ENCODE results near the gene LRP1. TPM values are rescaled to one million over a fixed set of nuclear protein-coding genes. Genes with fewer than 3 reads are reported as not detected.

The LRP1 gene
- total and polyA plus RNA-seq, 2 of the 4 experiments (the other 2 are of a cell fraction), result 73.1 to 142 TPM

GRCh38 chr12:57244312-57244696 lies 116.0 kb downstream of the LRP1 start (continued):
- TF ChIP-seq MAZ (IDR thresholded peaks at IDR 0.05; ENCODE audit: borderline replicate concordance, low read depth, low read length) (no peak), MAFK (IDR thresholded peaks at IDR 0.05; ENCODE audit: low read depth, low read length) (no peak), RAD21 (IDR thresholded peaks at IDR 0.05; ENCODE audit: low read length) (no peak), SMC3 (IDR thresholded peaks at IDR 0.05; ENCODE audit: low read depth, low read length) (no peak), POLR2A (IDR thresholded peaks at IDR 0.05; ENCODE audit: low read depth, low read length) (no peak), NFE2L2 (IDR thresholded peaks at IDR 0.05; ENCODE audit: low read depth, low read length) (no peak)

GRCh38 chr12:57247041-57247440 lies 118.8 kb downstream of the LRP1 start:
- no TSS peak for BruUV-seq (replicated peaks)
- no peak overlapping the region for H4K8ac ChIP-seq (ENCODE audit: low read depth in 2 of 2, low read length in 2 of 2)
- H4K5ac ChIP-seq (ENCODE audit: low read depth, low read length), result no peak overlapping the region
- WGBS, 2 experiments (ENCODE audit: extremely low coverage in 2 of 2, insufficient read length in 1 of 2), result no CpG with 5 or more reads among the region's 1 CpG
- no peak overlapping the region for H2BK120ac ChIP-seq (ENCODE audit: low read depth, low read length)
- ChIA-PET CTCF (interaction anchor here (0.9 kb wide), 1 partner anchor 212 kb away, joined by 3 read pairs; no protein-coding TSS in a partner anchor), POLR2A (ENCODE audit: unreplicated experiment) (no interaction called here)
- H2AK5ac ChIP-seq (ENCODE audit: low read depth, low read length), result no peak overlapping the region
- TF ChIP-seq MAFK (IDR thresholded peaks at IDR 0.05; ENCODE audit: low read depth, low read length) (no peak), CEBPB (IDR thresholded peaks at IDR 0.05; ENCODE audit: low read depth, low read length) (no peak), SMC3 (IDR thresholded peaks at IDR 0.05; ENCODE audit: low read depth, low read length) (no peak), ELK1 (IDR thresholded peaks at IDR 0.05; ENCODE audit: borderline replicate concordance, low read depth, low read length) (no peak), RFX5 (IDR thresholded peaks at IDR 0.05; ENCODE audit: low read depth, low read length) (no peak), NFE2L2 (IDR thresholded peaks at IDR 0.05; ENCODE audit: low read depth, low read length) (no peak), MXI1 (IDR thresholded peaks at IDR 0.05; ENCODE audit: borderline replicate concordance, low read depth, low read length) (no peak), MAZ (IDR thresholded peaks at IDR 0.05; ENCODE audit: borderline replicate concordance, low read depth, low read length) (no peak), RAD21 (IDR thresholded peaks at IDR 0.05; ENCODE audit: low read length) (no peak), FOS (IDR thresholded peaks at IDR 0.05; ENCODE audit: low read depth, low read length) (no peak)
- intact Hi-C loops (cut with micrococcal nuclease), result no loop called here
- H3K4me3 ChIP-seq (ENCODE audit: insufficient read depth, low read depth, low read length), result no peak overlapping the region
- H3K9me1 ChIP-seq (ENCODE audit: insufficient read depth, low read length), result peaks cover 8% of the 10 kb centered on the region
- DNase-seq (no peak), ATAC-seq (ENCODE audit: low read depth) (no peak)
- H2AK9ac ChIP-seq (replicated peaks; ENCODE audit: low read depth, low read length, poor library complexity), result no peak overlapping the region
- no peak overlapping the region for H3K14ac ChIP-seq (replicated peaks; ENCODE audit: low read depth, low read length)
- H3K9me3 ChIP-seq (ENCODE audit: control insufficient read depth, insufficient read depth, low read length), result no peaks in the 10 kb centered on the region
- no peak overlapping the region for H4K91ac ChIP-seq (ENCODE audit: insufficient read depth, low read depth, low read length)
- dilution Hi-C loops (cut with HindIII; ENCODE audit: low sequenced_read_pairs, unreplicated experiment), result no loop called here
- no peak overlapping the region for H3K4ac ChIP-seq (ENCODE audit: low read depth, low read length)
- in situ Hi-C loops (cut with MboI; ENCODE audit: low sequenced_read_pairs), result no loop called here
- H2BK5ac ChIP-seq (ENCODE audit: low read depth, low read length, poor library complexity, severe bottlenecking), result no peak overlapping the region
- H3K4me2 ChIP-seq (ENCODE audit: low read depth, low read length), result no peak overlapping the region
- no peaks in the 10 kb centered on the region; a peak in 1 of 4 replicates for H3K79me1 ChIP-seq (ENCODE audit: low read depth in 1 of 2, low read length in 2 of 2)
- no peak overlapping the region for H3K9ac ChIP-seq (ENCODE audit: low read depth, low read length)
- no peak overlapping the region; the same call in 1 of the 2 replicates for H3K23ac ChIP-seq (ENCODE audit: low read depth, low read length)
- no peak overlapping the region for H3K27ac ChIP-seq (ENCODE audit: insufficient read depth, low read length)
- H4K20me1 ChIP-seq (ENCODE audit: insufficient read depth, low read length), result peaks cover 27% of the 10 kb centered on the region; the same call in 1 of the 2 replicates
- H2BK20ac ChIP-seq (ENCODE audit: low read depth, low read length), result no peak overlapping the region
- H3K27me3 ChIP-seq (ENCODE audit: control insufficient read depth, insufficient read depth, low read length), result peaks cover 2% of the 10 kb centered on the region; the same call in 1 of the 2 replicates
- peaks cover 10% of the 10 kb centered on the region for H3K4me1 ChIP-seq (ENCODE audit: control insufficient read depth, insufficient read depth, low read length)
- H3K36me3 ChIP-seq (ENCODE audit: control insufficient read depth, insufficient read depth, low read length), result no peaks in the 10 kb centered on the region
- H3K18ac ChIP-seq (ENCODE audit: low read depth, low read length), result no peak overlapping the region
- no peak overlapping the region for H2BK15ac ChIP-seq (ENCODE audit: low read depth, low read length)
- H3K56ac ChIP-seq (ENCODE audit: extremely low read depth, insufficient read depth, low read length), result no peak overlapping the region
- no peak overlapping the region for H2AFZ ChIP-seq (replicated peaks; ENCODE audit: low read length, poor library complexity)

Measured in IMR-90 (cell line).